ENCODE measurements around the gene C11orf86.

DNA sequence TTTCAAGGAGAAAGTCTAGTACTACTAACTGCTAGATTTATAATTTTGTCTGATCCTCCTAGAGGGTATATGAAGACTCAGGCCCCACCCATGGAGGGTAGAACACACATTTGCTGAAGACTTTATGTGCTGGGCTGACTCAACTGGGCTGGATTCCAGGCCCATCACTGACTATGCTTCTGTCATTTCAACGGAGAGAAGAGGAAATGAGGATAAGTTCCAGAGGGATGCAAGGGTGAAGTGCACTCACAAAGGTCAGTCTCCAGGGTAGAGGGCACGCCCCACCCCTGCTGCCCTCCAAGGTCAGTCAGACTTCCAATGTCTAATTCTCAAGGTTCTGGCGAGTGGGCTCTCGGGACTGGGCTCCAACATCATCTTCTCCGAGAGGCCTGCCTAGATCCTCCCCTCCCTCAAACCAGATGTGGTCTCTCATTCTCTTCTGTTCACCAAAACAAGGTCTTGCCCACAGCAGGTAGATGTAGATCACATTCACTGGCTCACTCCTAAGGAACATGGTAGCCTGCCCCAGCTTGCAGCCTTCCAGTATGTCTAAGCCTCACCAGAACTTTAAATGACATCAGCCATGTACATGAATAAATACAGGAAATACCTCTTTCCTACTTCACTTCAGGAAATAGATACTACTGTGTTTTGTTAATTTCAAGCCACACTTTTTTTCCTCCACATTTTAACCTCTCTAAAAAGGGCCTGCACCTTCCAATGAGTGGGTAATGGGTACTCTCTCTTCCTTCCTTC lies 7.3 kb upstream of the C11orf86 start:
- TF ChIP-seq, protein P1, sequence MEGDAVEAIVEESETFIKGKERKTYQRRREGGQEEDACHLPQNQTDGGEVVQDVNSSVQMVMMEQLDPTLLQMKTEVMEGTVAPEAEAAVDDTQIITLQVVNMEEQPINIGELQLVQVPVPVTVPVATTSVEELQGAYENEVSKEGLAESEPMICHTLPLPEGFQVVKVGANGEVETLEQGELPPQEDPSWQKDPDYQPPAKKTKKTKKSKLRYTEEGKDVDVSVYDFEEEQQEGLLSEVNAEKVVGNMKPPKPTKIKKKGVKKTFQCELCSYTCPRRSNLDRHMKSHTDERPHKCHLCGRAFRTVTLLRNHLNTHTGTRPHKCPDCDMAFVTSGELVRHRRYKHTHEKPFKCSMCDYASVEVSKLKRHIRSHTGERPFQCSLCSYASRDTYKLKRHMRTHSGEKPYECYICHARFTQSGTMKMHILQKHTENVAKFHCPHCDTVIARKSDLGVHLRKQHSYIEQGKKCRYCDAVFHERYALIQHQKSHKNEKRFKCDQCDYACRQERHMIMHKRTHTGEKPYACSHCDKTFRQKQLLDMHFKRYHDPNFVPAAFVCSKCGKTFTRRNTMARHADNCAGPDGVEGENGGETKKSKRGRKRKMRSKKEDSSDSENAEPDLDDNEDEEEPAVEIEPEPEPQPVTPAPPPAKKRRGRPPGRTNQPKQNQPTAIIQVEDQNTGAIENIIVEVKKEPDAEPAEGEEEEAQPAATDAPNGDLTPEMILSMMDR (IDR thresholded peaks at IDR 0.05) = no peak
- TF ChIP-seq GTF2I (CRISPR knock-in tag; conservative IDR thresholded peaks at IDR 0.05) (no peak), MXD4 (CRISPR knock-in tag; IDR thresholded peaks at IDR 0.05; ENCODE audit: borderline replicate concordance) (no peak)
